Measurements from ENCODE around the gene C1orf56. TPM values are rescaled to one million over a fixed set of nuclear protein-coding genes. Genes with fewer than 3 reads are reported as not detected.

C1orf56 gene
- total and polyA plus RNA-seq, 10 of the 15 experiments (the other 5 are each of a cell fraction or from before 2014, with no cell fraction given): 0.22 to 15.5 (median 1.5) TPM

DNA sequence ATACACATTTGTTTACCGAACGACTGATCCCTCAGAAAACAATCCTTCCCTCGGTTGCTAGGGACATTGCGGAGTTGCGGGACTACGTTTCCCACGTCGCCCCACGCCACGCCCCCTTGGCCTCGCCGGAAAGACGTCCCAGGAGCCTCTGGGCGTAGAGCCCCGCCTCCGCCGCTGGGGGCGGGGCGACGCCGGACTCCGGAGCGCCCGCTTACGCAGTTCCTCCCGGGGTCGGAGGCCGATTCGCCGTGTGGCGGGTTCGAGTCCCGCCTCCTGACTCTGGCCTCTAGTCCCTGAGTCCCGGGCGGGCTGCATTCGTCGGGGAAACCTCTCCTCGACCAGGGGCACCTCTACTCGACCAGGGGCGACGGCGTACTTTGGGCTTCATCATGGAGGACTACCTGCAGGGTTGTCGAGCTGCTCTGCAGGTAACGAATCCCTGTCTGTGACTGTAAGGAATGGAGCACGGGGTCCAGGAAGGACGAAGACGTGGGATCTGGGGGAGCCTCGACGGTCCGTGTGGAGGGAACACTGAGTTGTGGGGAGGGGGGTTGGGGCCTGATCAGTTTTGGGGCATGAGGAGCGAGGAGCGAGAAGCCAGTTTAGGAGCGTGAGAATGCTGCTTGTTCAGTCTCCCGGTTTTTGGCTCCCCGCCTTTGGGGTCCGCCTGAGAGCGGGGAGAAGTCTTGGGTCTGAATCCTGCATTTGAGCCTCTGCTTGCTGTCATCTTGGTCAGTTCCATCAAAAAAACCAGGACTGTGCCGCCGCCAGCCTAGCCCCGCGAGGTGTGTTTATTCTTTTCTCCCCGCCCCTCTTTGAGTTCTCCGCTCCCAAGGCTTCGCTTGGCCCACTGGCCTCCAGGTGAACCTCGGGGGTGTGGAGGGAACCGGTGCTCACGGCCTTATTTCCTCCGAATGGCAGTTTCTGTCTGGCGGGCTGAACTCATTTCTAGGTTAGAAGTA lies 39.0 kb upstream of the C1orf56 start, which contains the start of gene PRUNE1 (continued):
- TF ChIP-seq, protein P1, sequence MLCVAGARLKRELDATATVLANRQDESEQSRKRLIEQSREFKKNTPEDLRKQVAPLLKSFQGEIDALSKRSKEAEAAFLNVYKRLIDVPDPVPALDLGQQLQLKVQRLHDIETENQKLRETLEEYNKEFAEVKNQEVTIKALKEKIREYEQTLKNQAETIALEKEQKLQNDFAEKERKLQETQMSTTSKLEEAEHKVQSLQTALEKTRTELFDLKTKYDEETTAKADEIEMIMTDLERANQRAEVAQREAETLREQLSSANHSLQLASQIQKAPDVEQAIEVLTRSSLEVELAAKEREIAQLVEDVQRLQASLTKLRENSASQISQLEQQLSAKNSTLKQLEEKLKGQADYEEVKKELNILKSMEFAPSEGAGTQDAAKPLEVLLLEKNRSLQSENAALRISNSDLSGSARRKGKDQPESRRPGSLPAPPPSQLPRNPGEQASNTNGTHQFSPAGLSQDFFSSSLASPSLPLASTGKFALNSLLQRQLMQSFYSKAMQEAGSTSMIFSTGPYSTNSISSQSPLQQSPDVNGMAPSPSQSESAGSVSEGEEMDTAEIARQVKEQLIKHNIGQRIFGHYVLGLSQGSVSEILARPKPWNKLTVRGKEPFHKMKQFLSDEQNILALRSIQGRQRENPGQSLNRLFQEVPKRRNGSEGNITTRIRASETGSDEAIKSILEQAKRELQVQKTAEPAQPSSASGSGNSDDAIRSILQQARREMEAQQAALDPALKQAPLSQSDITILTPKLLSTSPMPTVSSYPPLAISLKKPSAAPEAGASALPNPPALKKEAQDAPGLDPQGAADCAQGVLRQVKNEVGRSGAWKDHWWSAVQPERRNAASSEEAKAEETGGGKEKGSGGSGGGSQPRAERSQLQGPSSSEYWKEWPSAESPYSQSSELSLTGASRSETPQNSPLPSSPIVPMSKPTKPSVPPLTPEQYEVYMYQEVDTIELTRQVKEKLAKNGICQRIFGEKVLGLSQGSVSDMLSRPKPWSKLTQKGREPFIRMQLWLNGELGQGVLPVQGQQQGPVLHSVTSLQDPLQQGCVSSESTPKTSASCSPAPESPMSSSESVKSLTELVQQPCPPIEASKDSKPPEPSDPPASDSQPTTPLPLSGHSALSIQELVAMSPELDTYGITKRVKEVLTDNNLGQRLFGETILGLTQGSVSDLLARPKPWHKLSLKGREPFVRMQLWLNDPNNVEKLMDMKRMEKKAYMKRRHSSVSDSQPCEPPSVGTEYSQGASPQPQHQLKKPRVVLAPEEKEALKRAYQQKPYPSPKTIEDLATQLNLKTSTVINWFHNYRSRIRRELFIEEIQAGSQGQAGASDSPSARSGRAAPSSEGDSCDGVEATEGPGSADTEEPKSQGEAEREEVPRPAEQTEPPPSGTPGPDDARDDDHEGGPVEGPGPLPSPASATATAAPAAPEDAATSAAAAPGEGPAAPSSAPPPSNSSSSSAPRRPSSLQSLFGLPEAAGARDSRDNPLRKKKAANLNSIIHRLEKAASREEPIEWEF (IDR thresholded peaks at IDR 0.05; ENCODE audit: insufficient replicate concordance, low read depth, low read length): no peak
- TF ChIP-seq LARP7 (IDR thresholded peaks at IDR 0.05) (peak; percentile 52; the same call in 1 of the 2 replicates), CHD2 (IDR thresholded peaks at IDR 0.05; ENCODE audit: borderline replicate concordance, low read depth, low read length) (peak; percentile 72; the same call in 1 of the 2 replicates), HCFC1 (IDR thresholded peaks at IDR 0.05; ENCODE audit: low read length) (peak; percentile 87), NRF1 (conservative IDR thresholded peaks at IDR 0.05; ENCODE audit: low read depth, low read length) (no peak; the same call in 1 of the 2 replicates), FOXK2 (IDR thresholded peaks at IDR 0.05) (no peak), SUPT20H (IDR thresholded peaks at IDR 0.05; ENCODE audit: borderline replicate concordance, control insufficient read depth, low read depth, low read length) (no peak), ASH2L (IDR thresholded peaks at IDR 0.05; ENCODE audit: borderline replicate concordance, low read depth) (no peak), RB1 (IDR thresholded peaks at IDR 0.05; ENCODE audit: borderline replicate concordance) (peak; percentile 73), KAT2A (conservative IDR thresholded peaks at IDR 0.05; ENCODE audit: control insufficient read depth, low read depth, low read length) (no peak), NFXL1 (IDR thresholded peaks at IDR 0.05; ENCODE audit: borderline replicate concordance) (no peak), RAD21 (IDR thresholded peaks at IDR 0.05; ENCODE audit: insufficient read depth, low read depth, low read length) (no peak), EGR1 (IDR thresholded peaks at IDR 0.05; ENCODE audit: borderline replicate concordance in 1 of 2, low read depth in 2 of 2, low read length in 2 of 2) (peak in 1 of 2 experiments; percentile 36; a peak in 2 of 3 replicates)
- TF ChIP-seq, protein P2, sequence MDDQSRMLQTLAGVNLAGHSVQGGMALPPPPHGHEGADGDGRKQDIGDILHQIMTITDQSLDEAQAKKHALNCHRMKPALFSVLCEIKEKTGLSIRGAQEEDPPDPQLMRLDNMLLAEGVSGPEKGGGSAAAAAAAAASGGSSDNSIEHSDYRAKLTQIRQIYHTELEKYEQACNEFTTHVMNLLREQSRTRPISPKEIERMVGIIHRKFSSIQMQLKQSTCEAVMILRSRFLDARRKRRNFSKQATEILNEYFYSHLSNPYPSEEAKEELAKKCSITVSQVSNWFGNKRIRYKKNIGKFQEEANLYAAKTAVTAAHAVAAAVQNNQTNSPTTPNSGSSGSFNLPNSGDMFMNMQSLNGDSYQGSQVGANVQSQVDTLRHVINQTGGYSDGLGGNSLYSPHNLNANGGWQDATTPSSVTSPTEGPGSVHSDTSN (IDR thresholded peaks at IDR 0.05; ENCODE audit: insufficient replicate concordance, low read depth, low read length): no peak
- TF ChIP-seq, protein P3, sequence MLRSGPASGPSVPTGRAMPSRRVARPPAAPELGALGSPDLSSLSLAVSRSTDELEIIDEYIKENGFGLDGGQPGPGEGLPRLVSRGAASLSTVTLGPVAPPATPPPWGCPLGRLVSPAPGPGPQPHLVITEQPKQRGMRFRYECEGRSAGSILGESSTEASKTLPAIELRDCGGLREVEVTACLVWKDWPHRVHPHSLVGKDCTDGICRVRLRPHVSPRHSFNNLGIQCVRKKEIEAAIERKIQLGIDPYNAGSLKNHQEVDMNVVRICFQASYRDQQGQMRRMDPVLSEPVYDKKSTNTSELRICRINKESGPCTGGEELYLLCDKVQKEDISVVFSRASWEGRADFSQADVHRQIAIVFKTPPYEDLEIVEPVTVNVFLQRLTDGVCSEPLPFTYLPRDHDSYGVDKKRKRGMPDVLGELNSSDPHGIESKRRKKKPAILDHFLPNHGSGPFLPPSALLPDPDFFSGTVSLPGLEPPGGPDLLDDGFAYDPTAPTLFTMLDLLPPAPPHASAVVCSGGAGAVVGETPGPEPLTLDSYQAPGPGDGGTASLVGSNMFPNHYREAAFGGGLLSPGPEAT (IDR thresholded peaks at IDR 0.05; ENCODE audit: low read depth): peak; percentile 52; the same call in 1 of the 2 replicates

Data from GM12878 (cell line).